NCI-H2196 (cell line): Measurements from ENCODE around the gene TMEM163.

Experiments
- DNase-seq: peaks from one replicate; lab custom pipeline; 2025; ENCODE audit not compliant: unreplicated experiment; lab: John Stamatoyannopoulos, UW

TMEM163 gene

GRCh38 chr2:134413912-134414311, 304.9 kb downstream of the TMEM163 start:
- no peak for DNase-seq

- DNase-seq, result no peak
Measured at GRCh38 chr2:134413430-134413829, 305.4 kb downstream of the TMEM163 start.

DNA sequence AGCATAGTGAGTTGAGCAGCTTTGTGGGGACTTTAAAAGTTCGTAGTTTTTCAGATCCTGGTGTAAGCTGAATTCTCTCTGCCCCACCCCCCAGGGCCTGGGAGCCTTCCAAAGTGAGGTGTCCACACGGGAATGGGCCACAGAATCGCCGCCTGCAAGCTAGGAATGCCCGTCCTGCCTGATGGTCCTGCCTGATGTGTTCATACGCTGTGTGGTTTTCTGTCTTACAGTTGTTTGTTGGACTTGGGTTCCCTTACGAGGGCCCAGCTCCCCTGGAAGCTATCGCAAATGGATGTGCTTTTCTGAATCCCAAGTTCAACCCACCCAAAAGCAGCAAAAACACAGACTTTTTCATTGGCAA, 306.2 kb downstream of the TMEM163 start:
- no peak for DNase-seq

- peak; percentile 79 for DNase-seq
Measured at GRCh38 chr2:134411828-134412638, 306.8 kb downstream of the TMEM163 start.

DNA sequence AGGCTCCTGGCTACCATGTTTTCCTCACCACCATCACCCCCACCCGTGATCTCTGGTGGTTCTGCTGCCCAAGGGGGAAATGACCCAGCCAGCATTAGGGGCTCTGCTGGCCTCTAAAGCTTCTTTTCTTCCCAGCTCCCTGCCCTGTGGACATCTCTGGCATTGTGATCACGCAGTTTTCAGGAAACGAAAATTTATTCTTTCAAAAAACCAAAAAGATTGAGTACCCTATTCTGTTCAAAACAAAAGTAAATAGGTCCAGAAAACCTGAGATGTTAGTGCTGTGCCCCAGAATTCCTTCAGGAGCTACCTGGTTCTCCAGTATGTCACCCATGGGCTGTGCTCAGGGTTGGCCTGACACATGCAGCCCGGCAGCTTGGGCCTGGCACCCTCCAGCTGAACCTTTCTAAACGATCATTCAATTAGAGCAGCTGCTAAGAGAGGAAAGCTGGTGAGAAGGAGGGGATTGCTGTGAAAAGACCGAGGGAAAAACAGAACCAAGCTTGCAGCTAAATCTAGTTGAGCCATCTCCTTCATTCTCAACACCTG, 307.4 kb downstream of the TMEM163 start:
- peak; percentile 5 for DNase-seq

- no peak for DNase-seq
Measured at GRCh38 chr2:134410831-134411231, 308.0 kb downstream of the TMEM163 start.

DNA sequence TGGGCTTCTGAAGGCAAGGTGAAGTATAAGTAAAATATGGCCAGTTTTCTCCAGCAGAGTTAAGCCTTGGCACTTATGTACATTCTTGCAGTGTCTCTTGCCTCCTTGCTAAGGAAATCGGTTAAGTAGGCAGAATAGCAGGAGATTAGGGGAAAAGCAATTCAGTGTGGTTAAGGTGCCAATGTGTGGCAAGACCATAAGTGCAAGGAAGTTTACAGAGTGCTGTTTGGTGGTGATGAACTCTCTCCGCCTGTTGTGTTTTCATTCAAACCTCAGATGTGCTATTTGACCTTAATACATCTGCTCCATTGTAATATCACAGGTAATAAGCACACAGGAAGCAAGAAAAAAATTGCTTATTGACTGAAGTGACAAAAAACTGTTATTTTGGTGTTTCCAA, 308.8 kb downstream of the TMEM163 start:
- no peak for DNase-seq

GRCh38 chr2:134408791-134409190, 310.0 kb downstream of the TMEM163 start:
- no peak for DNase-seq

- DNase-seq, result no peak
Measured at GRCh38 chr2:134408386-134408785, 310.4 kb downstream of the TMEM163 start.

DNA sequence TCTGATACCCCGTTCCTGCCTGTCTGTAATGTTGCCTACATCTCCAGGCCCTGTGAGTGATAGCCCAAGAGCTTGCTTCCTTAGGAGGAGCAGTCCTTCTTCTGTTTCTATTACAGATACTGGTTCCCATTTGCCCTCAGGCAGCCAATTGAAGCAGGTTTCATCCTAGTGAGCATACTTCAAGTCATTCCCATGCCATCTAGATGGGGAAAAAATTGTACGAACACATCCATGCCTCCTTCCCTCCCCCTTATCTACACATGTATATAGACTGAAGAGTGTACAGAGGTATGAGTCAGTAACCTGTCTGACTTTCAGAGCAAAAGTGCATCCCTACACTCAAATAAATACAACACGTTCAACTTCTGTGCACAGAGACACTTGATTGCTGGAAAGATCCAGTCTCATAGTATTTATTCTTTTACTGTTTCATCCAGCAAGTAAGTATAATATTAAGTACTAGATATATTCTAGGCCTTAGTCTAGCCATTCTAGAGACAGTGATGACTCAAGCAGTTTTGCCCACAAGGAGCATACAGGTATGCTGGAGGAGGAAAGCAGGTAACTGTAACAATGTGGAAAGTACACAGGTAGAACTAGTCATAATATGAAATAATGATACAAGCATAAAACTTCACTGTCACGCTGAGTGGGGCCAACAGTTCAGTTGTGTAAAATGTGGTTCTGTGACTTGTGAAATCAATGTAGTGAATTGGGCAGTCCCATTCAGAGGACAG, 311.5 kb downstream of the TMEM163 start:
- no peak for DNase-seq

- no peak for DNase-seq
Measured at GRCh38 chr2:134406736-134407135, 312.1 kb downstream of the TMEM163 start.

GRCh38 chr2:134406311-134406710, 312.5 kb downstream of the TMEM163 start:
- no peak for DNase-seq
